GM12874 (cell line): Measurements from ENCODE around the gene PAK5.

Experiments used
- TF ChIP-seq, protein P1 (sequence below): IDR thresholded peaks from 2 replicates; pipeline ENCODE4 v1.5.1; 2011; ENCODE audit warnings: low read depth, mild to moderate bottlenecking, control low read depth, low read length, moderate library complexity; ENCODE audit not compliant: insufficient read depth

The PAK5 gene

DNA sequence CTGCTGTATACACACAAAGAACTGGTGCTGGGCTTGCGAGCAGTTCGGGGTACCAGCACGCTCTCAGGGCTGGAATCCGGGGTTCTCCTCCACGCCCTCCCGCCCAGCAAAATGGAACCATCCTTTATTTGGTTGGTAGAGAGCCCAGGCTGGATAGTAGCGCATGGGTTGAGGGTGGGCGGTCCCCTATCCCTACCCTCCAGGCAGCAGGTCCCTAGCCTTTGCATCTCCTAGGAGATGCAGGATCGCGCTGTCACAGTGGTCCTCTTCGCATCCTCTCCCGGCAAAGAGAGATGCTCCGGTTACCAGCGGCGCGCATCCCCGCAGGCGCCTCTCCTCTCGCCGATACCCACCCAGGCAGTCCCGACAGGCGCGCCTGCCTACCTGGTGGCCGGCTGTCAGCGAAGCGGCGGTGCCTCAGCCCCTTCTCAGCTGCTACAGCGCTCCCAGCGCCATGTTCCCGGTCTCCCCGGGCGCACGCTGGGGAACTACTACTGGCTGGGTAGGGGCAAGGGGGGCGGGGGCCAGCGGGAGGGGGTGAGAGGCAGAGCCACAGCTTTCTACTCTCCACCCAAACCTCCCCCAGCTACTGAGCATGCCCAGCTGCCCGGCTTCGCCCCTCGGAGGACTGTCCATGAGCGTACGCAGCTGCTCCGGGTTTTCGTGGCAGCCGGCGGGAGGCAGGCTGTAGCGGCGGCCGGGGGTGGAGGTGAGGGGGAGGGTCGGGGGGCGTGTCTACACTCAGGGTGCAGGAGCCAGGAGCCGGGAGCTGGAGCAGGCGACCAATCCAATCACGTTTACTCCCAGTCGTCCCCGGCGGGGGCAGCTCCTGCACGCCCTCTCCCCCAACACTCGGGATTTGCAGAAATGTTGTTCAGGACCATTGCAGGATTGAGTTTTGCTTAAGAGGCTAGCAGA lies at the start of gene PAK5:
Gene PAK5 (minus strand): TSS at position 699 of the 918 bp plus-strand sequence. CDS start 194,748 bp downstream, outside the sequence.
- TF ChIP-seq, protein P1, sequence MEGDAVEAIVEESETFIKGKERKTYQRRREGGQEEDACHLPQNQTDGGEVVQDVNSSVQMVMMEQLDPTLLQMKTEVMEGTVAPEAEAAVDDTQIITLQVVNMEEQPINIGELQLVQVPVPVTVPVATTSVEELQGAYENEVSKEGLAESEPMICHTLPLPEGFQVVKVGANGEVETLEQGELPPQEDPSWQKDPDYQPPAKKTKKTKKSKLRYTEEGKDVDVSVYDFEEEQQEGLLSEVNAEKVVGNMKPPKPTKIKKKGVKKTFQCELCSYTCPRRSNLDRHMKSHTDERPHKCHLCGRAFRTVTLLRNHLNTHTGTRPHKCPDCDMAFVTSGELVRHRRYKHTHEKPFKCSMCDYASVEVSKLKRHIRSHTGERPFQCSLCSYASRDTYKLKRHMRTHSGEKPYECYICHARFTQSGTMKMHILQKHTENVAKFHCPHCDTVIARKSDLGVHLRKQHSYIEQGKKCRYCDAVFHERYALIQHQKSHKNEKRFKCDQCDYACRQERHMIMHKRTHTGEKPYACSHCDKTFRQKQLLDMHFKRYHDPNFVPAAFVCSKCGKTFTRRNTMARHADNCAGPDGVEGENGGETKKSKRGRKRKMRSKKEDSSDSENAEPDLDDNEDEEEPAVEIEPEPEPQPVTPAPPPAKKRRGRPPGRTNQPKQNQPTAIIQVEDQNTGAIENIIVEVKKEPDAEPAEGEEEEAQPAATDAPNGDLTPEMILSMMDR = no peak

DNA sequence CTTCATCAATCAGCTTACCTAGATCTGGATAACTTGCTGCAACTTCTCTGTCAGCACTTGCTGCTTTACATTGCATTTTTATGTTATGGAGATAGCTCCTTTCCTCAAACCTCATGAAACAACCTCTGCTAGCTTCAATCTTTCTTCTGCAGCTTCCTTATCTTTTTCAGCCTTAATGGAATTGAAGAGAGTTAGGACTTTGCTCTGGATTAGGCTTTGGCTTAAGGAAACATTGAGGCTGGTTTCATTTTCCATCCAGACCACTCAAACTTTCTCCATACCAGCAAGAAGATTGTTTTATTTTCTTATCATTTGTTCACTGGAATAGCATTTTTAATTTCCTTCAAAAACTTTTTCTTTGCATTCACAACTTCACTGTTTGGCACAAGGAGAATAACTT lies 48.8 kb upstream of the PAK5 start:
- TF ChIP-seq, protein P1 = no peak

DNA sequence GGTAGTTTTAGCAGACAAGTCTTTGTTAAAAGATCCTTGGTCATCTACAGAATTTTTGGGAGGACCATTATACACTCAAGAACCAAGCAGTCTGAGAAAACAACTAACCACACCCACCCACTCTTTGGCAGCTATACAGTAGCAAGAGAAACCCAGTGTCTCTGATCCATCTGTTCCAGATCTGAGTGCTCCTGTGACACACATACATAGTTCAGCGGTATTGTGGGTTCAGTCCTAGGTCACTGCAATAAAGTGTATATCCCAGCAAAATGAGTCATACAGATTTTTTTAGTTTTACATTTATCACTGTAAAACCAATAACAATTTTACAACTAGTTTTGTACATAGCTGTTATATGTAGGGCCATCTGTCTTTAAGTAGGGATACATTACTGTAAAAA lies 47.4 kb upstream of the PAK5 start:
- TF ChIP-seq, protein P1 = no peak

DNA sequence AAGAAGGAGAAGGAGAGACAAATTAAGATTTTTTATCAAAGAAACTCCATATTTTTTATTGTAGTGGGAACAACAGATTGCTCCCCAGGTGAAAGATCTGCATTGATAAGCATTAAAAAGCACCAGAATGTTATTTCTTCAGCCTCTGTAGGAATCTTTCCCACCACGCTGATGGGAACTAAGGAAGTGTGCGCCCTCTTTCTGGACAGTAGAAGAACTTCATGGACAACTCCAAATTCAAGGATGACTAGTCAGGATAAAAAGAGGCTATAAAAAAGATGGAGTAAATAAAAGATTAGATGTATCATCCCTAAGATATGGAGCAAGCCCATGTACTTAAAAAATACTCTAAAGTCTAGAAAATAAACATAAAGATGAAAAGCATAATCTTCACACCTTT lies 45.8 kb upstream of the PAK5 start:
- TF ChIP-seq, protein P1 = no peak

DNA sequence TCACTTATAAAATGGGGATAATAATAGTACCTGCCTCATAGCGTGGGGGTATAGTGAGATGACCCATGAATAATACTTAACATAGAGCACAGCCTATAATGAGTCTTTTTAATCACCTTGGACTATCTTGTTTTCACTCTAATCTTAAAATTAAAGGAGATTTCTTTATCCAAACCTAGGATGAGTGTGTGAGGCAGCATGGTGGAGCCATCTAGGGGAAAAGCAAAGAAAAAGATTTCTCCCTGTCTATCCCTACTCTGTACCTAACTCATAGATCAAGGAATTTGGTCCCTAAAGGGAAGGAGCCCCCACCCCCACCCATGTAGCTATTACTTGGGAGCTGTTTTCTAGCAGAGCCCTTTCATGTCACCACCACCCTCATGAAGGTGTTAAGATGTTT lies 45.2 kb upstream of the PAK5 start:
- TF ChIP-seq, protein P1 = 0 out of 2 replicates have a peak, but pooled peaks have one; percentile 6

DNA sequence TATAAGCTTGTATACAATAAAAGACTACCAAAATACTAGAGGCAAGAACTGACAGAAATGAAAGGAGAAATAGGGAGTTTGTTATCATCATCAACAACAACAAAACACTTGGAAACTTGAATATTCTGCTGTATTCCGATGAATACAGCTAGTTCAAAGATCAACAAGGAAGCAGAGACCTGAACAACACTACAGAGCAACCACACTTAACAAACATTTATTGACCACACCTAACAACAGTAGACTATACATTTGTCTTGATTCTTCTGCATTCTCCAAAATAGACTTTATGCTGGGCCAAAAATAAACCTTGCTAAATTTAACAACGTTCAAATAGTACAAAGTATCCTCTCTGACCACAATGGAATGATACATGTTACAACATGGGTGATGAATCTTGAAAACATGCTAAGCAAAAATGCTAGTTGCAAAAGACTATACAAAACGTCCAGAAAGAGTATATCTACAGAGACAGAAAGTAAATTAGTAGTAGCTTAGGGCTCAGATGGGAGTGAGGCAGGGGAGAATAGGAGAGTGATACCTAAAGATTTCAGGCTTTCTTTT lies 39.1 kb upstream of the PAK5 start:
- TF ChIP-seq, protein P1 = no peak

DNA sequence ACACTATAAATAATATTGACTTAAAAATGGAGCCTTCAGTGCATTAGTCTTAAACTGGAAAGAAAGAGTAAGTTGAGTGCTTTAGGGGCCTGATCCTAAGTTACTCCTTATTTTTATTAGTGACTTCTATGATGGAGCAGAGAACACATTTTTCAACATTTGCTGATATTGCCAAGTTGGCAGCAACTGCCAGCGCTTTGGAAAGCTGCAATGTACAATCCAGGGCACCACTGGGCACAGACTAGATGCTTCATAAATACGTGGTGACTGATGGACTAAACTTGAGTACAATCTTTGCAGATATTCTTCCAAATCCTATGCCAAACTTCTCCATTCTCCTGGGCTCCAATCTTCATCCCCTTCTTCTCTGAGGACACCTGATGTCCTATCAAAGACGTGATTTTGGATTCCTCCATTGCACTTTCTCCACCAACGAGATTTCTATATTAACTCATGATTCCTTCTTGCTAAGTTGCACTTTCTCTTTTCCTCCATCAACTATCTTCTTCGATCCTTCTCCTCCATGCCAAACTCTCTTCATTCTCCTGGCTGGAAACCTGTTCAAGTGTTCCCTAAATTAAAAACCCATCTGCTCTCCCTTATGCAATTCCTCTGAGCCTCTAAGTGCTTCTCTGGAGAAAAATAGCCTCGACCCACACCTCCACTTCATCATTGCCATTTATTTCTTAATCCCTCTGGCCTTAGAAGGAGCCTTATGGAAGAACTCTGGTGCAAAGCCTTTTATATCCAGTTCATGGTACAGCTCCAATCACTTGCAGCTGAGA lies 28.5 kb upstream of the PAK5 start:
- TF ChIP-seq, protein P1 = no peak
